Measurements from ENCODE around the gene GRM4. TPM values are rescaled to one million over a fixed set of nuclear protein-coding genes. Genes with fewer than 3 reads are reported as not detected.

GRM4 gene
- total RNA-seq, 2 donors from 2014 or later: not detected

DNA sequence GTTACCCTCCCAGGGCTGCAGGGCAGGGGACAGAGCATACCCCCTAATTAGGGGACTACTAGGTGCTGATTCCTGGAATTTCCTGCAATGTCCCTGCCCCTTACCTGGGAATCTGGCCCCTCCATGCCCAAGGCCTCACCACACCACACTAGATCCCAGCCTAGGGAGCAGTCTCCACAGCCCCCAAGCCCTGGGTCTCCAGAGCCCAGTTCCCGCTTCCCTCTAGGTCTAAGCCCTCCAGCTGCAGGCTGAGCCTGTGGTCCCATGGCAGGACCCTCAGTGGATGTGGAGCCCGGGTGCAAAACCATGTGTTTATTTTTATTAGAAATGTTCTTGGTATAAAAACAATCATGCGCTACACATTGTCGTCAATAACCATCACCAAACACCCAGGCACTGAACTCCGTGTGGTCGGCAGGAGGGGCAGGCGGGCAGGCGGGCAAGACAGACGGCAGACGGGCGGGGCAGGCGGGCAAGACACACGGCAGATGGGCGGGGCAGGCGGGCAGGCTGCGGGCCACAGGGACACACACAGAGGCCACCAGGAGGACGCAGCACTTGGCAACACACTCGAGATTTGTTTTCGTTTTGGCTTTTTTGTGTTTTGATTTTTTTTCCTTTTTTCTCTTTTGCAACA, 124.2 kb downstream of the GRM4 start:
- Histone ChIP-seq H3K36me3 (no peaks in the 10 kb centered on the region), H3K27me3 (replicated peaks; ENCODE audit: insufficient read depth) (no peaks in the 10 kb centered on the region), H3K9me3 (no peaks in the 10 kb centered on the region), H3K4me3 (no peak overlapping the region), H3K4me1 (ENCODE audit: control insufficient read depth in 1 of 2, low read depth in 2 of 2) (no peaks in the 10 kb centered on the region), H3K27ac (no peak overlapping the region)
- DNase-seq (ENCODE audit: low spot score) (no peak), ATAC-seq (ENCODE audit: insufficient number of reproducible peaks, low FRiP score, low read depth) (no peak)
- TF ChIP-seq, protein P1, sequence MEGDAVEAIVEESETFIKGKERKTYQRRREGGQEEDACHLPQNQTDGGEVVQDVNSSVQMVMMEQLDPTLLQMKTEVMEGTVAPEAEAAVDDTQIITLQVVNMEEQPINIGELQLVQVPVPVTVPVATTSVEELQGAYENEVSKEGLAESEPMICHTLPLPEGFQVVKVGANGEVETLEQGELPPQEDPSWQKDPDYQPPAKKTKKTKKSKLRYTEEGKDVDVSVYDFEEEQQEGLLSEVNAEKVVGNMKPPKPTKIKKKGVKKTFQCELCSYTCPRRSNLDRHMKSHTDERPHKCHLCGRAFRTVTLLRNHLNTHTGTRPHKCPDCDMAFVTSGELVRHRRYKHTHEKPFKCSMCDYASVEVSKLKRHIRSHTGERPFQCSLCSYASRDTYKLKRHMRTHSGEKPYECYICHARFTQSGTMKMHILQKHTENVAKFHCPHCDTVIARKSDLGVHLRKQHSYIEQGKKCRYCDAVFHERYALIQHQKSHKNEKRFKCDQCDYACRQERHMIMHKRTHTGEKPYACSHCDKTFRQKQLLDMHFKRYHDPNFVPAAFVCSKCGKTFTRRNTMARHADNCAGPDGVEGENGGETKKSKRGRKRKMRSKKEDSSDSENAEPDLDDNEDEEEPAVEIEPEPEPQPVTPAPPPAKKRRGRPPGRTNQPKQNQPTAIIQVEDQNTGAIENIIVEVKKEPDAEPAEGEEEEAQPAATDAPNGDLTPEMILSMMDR (IDR thresholded peaks at IDR 0.05): no peak

DNA sequence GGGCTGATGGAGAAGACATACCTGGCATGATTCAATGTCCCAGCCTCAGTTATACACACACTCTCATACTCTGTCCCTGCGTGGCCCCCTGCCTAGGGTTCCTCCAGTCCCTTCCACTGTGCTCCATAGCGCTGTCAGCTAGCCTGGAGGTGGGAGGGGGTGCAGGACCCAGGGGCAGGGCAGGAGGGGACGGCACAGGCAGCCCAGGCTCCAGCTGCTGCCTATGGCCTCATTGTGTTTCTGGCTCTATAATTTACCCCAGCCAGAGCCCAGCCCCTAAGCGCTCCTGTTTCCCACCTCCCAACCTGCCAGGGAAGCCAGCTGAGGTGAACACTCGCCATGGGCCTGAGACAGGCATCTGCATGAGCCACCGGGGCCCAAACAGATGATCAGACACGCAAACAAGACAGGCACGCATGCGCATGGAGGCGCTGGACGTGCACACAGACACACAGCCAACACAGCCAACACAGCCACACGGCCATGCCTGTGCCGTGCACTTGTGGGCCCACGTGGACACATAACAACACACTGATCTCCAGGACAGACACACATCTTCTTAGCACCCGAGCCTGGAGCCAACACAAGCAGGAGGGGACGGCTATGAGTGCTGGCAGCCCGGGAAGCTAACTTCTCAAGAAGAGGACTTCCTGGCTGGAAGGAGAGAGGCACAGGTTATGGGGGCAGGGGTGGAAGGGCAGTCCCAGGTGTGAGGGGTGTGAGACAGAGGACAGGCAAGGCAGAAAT, 124.9 kb downstream of the GRM4 start:
- DNase-seq (ENCODE audit: low spot score) (no peak), ATAC-seq (ENCODE audit: insufficient number of reproducible peaks, low FRiP score, low read depth) (no peak)
- Histone ChIP-seq H3K9me3 (no peaks in the 10 kb centered on the region), H3K27ac (no peak overlapping the region), H3K4me1 (ENCODE audit: control insufficient read depth in 1 of 2, low read depth in 2 of 2) (no peaks in the 10 kb centered on the region), H3K27me3 (replicated peaks; ENCODE audit: insufficient read depth) (no peaks in the 10 kb centered on the region), H3K4me3 (no peak overlapping the region), H3K36me3 (no peaks in the 10 kb centered on the region)
- TF ChIP-seq, protein P1 (IDR thresholded peaks at IDR 0.05): no peak

DNA sequence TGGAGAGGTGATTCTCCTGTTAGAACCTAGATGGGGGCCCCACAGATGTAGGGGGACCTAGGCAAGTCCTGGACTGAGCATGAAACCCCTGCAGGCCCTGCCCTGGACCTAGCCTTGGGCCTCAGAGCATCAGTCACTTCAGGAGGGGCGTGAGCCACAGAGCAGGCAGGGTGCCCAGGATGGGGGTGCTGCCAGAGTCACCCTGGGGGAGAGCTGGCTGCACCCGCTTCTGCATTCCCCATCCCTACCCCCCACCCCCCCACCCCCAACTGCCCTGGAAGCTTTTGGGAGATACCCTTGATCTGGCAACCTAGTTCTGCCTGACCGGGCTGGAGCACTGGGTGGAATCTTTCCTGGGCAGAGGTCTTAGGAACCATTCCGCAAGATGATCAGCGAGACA, 125.6 kb downstream of the GRM4 start:
- DNase-seq (ENCODE audit: low spot score) (no peak), ATAC-seq (ENCODE audit: insufficient number of reproducible peaks, low FRiP score, low read depth) (no peak)
- Histone ChIP-seq H3K27ac (no peak overlapping the region), H3K27me3 (replicated peaks; ENCODE audit: insufficient read depth) (no peaks in the 10 kb centered on the region), H3K4me1 (ENCODE audit: control insufficient read depth in 1 of 2, low read depth in 2 of 2) (no peaks in the 10 kb centered on the region), H3K36me3 (no peaks in the 10 kb centered on the region), H3K9me3 (no peaks in the 10 kb centered on the region), H3K4me3 (no peak overlapping the region)
- TF ChIP-seq, protein P1 (IDR thresholded peaks at IDR 0.05): no peak

DNA sequence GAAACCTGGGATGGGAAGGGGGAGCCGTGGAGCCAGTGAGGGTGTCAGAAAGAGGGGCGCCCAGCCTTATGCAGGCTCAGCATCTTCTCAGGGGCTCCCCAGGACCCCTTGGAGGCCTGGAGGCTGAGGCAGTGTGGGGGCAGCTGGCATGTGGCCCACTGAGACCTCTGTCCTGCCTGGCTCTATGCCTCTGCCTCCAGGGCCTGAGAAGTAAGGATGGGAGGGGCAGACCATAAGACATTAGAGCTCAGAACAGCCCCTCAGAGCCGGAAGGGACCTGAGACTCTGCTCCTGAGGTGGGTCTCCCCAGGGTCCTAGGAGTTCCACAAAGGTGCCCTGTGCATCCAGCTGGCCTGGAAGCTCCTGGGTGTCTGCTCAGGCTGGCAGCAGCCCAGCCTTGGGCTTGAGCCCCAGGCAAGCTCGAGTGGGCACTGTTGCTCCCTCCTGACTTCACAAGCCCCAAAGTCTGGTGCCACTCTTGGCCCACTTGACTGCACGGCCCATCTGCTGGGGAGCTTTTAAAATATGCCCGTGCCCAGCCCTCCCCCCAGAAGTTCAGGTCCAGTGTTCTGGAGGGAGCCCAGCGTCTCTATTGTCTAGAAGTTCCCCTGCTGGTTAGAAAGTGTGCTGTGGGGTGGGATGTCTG, 126.8 kb downstream of the GRM4 start:
- Histone ChIP-seq H3K36me3 (no peaks in the 10 kb centered on the region), H3K4me1 (ENCODE audit: control insufficient read depth in 1 of 2, low read depth in 2 of 2) (no peaks in the 10 kb centered on the region), H3K4me3 (no peak overlapping the region), H3K9me3 (no peaks in the 10 kb centered on the region), H3K27me3 (replicated peaks; ENCODE audit: insufficient read depth) (no peaks in the 10 kb centered on the region), H3K27ac (no peak overlapping the region)
- ATAC-seq (ENCODE audit: insufficient number of reproducible peaks, low FRiP score, low read depth) (no peak), DNase-seq (ENCODE audit: low spot score) (no peak)
- TF ChIP-seq, protein P1 (IDR thresholded peaks at IDR 0.05): no peak

DNA sequence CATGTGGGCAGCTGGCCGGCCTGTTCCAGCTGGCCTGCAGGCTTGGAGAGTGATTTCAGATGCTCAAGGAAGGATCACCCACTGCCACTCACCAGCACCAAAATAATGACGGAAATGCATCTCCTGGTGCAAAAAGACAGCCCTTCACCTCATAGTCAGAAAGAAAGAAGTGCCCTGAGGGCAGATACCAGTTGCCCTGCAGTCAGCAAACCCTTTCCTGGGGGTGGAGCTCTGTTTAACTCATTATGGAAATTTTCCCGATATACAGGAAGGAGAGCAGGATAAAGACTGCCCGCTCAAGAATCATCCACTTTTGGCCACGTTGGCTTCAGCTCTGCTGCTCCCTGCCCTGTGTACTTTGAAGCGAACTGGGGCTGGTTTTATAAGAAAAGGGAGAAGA, 127.9 kb downstream of the GRM4 start:
- Histone ChIP-seq H3K9me3 (no peaks in the 10 kb centered on the region), H3K27ac (no peak overlapping the region), H3K27me3 (replicated peaks; ENCODE audit: insufficient read depth) (no peaks in the 10 kb centered on the region), H3K4me1 (ENCODE audit: control insufficient read depth in 1 of 2, low read depth in 2 of 2) (no peaks in the 10 kb centered on the region), H3K4me3 (no peak overlapping the region), H3K36me3 (no peaks in the 10 kb centered on the region)
- ATAC-seq (ENCODE audit: insufficient number of reproducible peaks, low FRiP score, low read depth) (no peak), DNase-seq (ENCODE audit: low spot score) (no peak)
- TF ChIP-seq, protein P1 (IDR thresholded peaks at IDR 0.05): no peak

Data from thoracic aorta (tissue), 2 donors.